ENCODE data around the gene RNPEPL1. TPM values are rescaled to one million over a fixed set of nuclear protein-coding genes. Genes with fewer than 3 reads are reported as not detected.

RNPEPL1 gene
- total RNA-seq, 1 experiment from 2014 or later: 101 TPM

- peaks cover 79% of the 10 kb centered on the region for H3K79me2 ChIP-seq (ENCODE audit: low read depth)
- no peaks in the 10 kb centered on the region for H3K9me2 ChIP-seq (ENCODE audit: insufficient read depth)
- ChIA-PET CTCF (no interaction called here), POLR2A (ENCODE audit: unreplicated experiment) (interaction anchor here (0.7 kb wide), 1 partner anchor 279 kb away, joined by 5 read pairs; no protein-coding TSS in a partner anchor)
- BruUV-seq (replicated peaks): no TSS peak
- peaks cover 6% of the 10 kb centered on the region for H3K4me1 ChIP-seq (replicated peaks; ENCODE audit: insufficient read depth)
- peaks cover 41% of the 10 kb centered on the region for H3K36me3 ChIP-seq (ENCODE audit: low read depth)
- H3F3A ChIP-seq (ENCODE audit: insufficient read depth, low read depth): peaks cover 14% of the 10 kb centered on the region
- peaks cover 62% of the 10 kb centered on the region for H4K20me1 ChIP-seq (ENCODE audit: insufficient read depth)
- no peak overlapping the region for H3K4me3 ChIP-seq
- H3K27ac ChIP-seq: no peak overlapping the region
- 0 out of 2 replicates have a peak, but pooled peaks cover 3% of the 10 kb centered on the region for H3K9me3 ChIP-seq (ENCODE audit: insufficient read depth, low read depth)
- no peak overlapping the region for H3K4me2 ChIP-seq
- H2AFZ ChIP-seq: no peak overlapping the region
- intact Hi-C loops (cut with micrococcal nuclease; ENCODE audit: unreplicated experiment): no loop called here
- H3K27me3 ChIP-seq (ENCODE audit: insufficient read depth, low read depth): no peaks in the 10 kb centered on the region
- TF ChIP-seq EZH2 (IDR thresholded peaks at IDR 0.05; ENCODE audit: low read depth): no peak
- no peak for TF ChIP-seq CTCF (conservative IDR thresholded peaks at IDR 0.05)
- no peak for DNase-seq
Observed at GRCh38 chr2:240553956-240554480, 14.3 kb upstream of the RNPEPL1 start.

- ChIA-PET POLR2A (ENCODE audit: unreplicated experiment) (interaction anchor here (0.7 kb wide), 1 partner anchor 279 kb away, joined by 5 read pairs; no protein-coding TSS in a partner anchor), CTCF (no interaction called here)
- no peak overlapping the region for H3K4me3 ChIP-seq
- H3K27ac ChIP-seq: no peak overlapping the region
- 0 out of 2 replicates have a peak, but pooled peaks cover 3% of the 10 kb centered on the region for H3K9me3 ChIP-seq (ENCODE audit: insufficient read depth, low read depth)
- peaks cover 70% of the 10 kb centered on the region for H4K20me1 ChIP-seq (ENCODE audit: insufficient read depth)
- H3K9me2 ChIP-seq (ENCODE audit: insufficient read depth): no peaks in the 10 kb centered on the region
- peaks cover 15% of the 10 kb centered on the region for H3K4me1 ChIP-seq (replicated peaks; ENCODE audit: insufficient read depth)
- H3K36me3 ChIP-seq (ENCODE audit: low read depth): peaks cover 46% of the 10 kb centered on the region
- no peaks in the 10 kb centered on the region for H3K27me3 ChIP-seq (ENCODE audit: insufficient read depth, low read depth)
- H3K4me2 ChIP-seq: no peak overlapping the region
- peaks cover 14% of the 10 kb centered on the region for H3F3A ChIP-seq (ENCODE audit: insufficient read depth, low read depth)
- TF ChIP-seq CTCF (conservative IDR thresholded peaks at IDR 0.05): no peak
- TF ChIP-seq EZH2 (IDR thresholded peaks at IDR 0.05; ENCODE audit: low read depth): no peak
- intact Hi-C loops (cut with micrococcal nuclease; ENCODE audit: unreplicated experiment): no loop called here
- no TSS peak for BruUV-seq (replicated peaks)
- no peak overlapping the region for H2AFZ ChIP-seq
- DNase-seq: no peak
- H3K79me2 ChIP-seq (ENCODE audit: low read depth): peaks cover 88% of the 10 kb centered on the region
Observed at GRCh38 chr2:240554767-240555493, 13.4 kb upstream of the RNPEPL1 start.

GRCh38 chr2:240555541-240556250, 12.6 kb upstream of the RNPEPL1 start:
- H3K4me3 ChIP-seq: no peak overlapping the region
- H3K9me3 ChIP-seq (ENCODE audit: insufficient read depth, low read depth): 0 out of 2 replicates have a peak, but pooled peaks cover 1% of the 10 kb centered on the region
- peaks cover 70% of the 10 kb centered on the region for H4K20me1 ChIP-seq (ENCODE audit: insufficient read depth)
- peaks cover 41% of the 10 kb centered on the region for H3K36me3 ChIP-seq (ENCODE audit: low read depth)
- ChIA-PET POLR2A (ENCODE audit: unreplicated experiment) (no interaction called here), CTCF (no interaction called here)
- no peaks in the 10 kb centered on the region for H3K27me3 ChIP-seq (ENCODE audit: insufficient read depth, low read depth)
- no peak overlapping the region for H3K4me2 ChIP-seq
- no peaks in the 10 kb centered on the region for H3K9me2 ChIP-seq (ENCODE audit: insufficient read depth)
- TF ChIP-seq EZH2 (IDR thresholded peaks at IDR 0.05; ENCODE audit: low read depth) (no peak), CTCF (conservative IDR thresholded peaks at IDR 0.05) (no peak)
- no peak overlapping the region for H2AFZ ChIP-seq
- peaks cover 87% of the 10 kb centered on the region for H3K79me2 ChIP-seq (ENCODE audit: low read depth)
- DNase-seq: no peak
- H3K27ac ChIP-seq: no peak overlapping the region
- no TSS peak for BruUV-seq (replicated peaks)
- intact Hi-C loops (cut with micrococcal nuclease; ENCODE audit: unreplicated experiment): no loop called here
- peaks cover 15% of the 10 kb centered on the region for H3K4me1 ChIP-seq (replicated peaks; ENCODE audit: insufficient read depth)
- peaks cover 14% of the 10 kb centered on the region for H3F3A ChIP-seq (ENCODE audit: insufficient read depth, low read depth)
